HepG2 (cell line): ENCODE data around the gene PKD2L1. TPM values are rescaled to one million over a fixed set of nuclear protein-coding genes. Genes with fewer than 3 reads are reported as not detected.

Experiments
- EP300 ChIP-seq, 3 experiments: sonication (generic) in 1 of 3; formaldehyde crosslinking in 1 of 3; IDR thresholded peaks; 2 replicates each; pipeline versions ENCODE4 v1.5.1 to v1.6.1; 2011 to 2020; ENCODE audit warnings: low read depth in 2 of 3, low read length in 2 of 3, borderline replicate concordance in 1 of 3, improper control_type of control experiment in 1 of 3, mild to moderate bottlenecking in 1 of 3, missing genetic modification reagents in 1 of 3, moderate library complexity in 1 of 3
- LRRFIP1 ChIP-seq: sonication (generic); formaldehyde crosslinking; conservative IDR thresholded peaks from 2 replicates; pipeline ENCODE4 v1.4.0; 2020; ENCODE audit warnings: missing genetic modification reagents
- MED1 ChIP-seq: sonication (generic); formaldehyde crosslinking; IDR thresholded peaks from 2 replicates; pipeline ENCODE4 v1.4.0; 2020; ENCODE audit warnings: missing genetic modification reagents
- NR2F1 ChIP-seq, 2 experiments: fragments of 450-650 bp in 1 of 2; formaldehyde crosslinking in 1 of 2; IDR thresholded peaks; 2 replicates each; pipeline versions ENCODE4 v1.5.0 to v1.6.1; 2016 to 2020; ENCODE audit warnings: mild to moderate bottlenecking in 1 of 2, missing compliant biosample characterization in 1 of 2, missing genetic modification reagents in 1 of 2, moderate library complexity in 1 of 2
- ZNF280D ChIP-seq: sonication (generic); formaldehyde crosslinking; IDR thresholded peaks from 2 replicates; pipeline ENCODE4 v1.5.1; 2020; ENCODE audit warnings: mild to moderate bottlenecking, missing genetic modification reagents
- polyA plus RNA-seq, 8 experiments: library from polyadenylated mRNA; depleted of rRNA in 3 of 8; stranded (reverse) in 7 of 8; unstranded in 1 of 8; fragments of >200 nt; fragmentation: Illumina TruSeq in 4 of 8; extraction: Trizol in 4 of 8; gene quantifications; 2 replicates each; pipeline versions ENCODE4 v1.2.1 to v1.2.3, GENCODE V29; 2011 to 2016; ENCODE audit warnings: low read depth in 4 of 8, missing spikeins in 1 of 8, mixed read lengths in 1 of 8; ENCODE audit not compliant: insufficient read depth in 1 of 8
- total RNA-seq, 5 experiments: library from RNA; depleted of rRNA; stranded (reverse); fragments of >200 nt; fragmentation: Illumina TruSeq; extraction: Trizol; gene quantifications; 2 replicates each; pipeline ENCODE4 v1.2.3, GENCODE V29; 2016; ENCODE audit warnings: low read depth in 1 of 5

Gene PKD2L1
- total and polyA plus RNA-seq, 2 of the 13 experiments (the other 11 are each of a cell fraction or from before 2014, with no cell fraction given) = 0.07 to 0.15 TPM

- TF ChIP-seq ZNF280D (CRISPR knock-in tag) (no peak), EP300 (IDR thresholded peaks at IDR 0.05; ENCODE audit: low read depth in 2 of 2, low read length in 2 of 2) (peak in 1 of 2 experiments; percentile 74; a peak in 1 of 4 replicates), EP300 (CRISPR knock-in tag; IDR thresholded peaks at IDR 0.05; ENCODE audit: borderline replicate concordance) (peak; percentile 22; the same call in 1 of the 2 replicates), MED1 (peak; percentile 64; the same call in 1 of the 2 replicates), NR2F1 (CRISPR knock-in tag; IDR thresholded peaks at IDR 0.05) (peak in 1 of 2 experiments; percentile 51; a peak in 1 of 4 replicates), LRRFIP1 (CRISPR knock-in tag) (no peak)
- TF ChIP-seq, all 625 proteins: peak for 84
These were observed 29.6 kb upstream of the PKD2L1 start (continued) for GRCh38 chr10:100359529-100360150.
